K562 (cell line): ENCODE results near the gene ROBO1. TPM values are rescaled to one million over a fixed set of nuclear protein-coding genes. Genes with fewer than 3 reads are reported as not detected.

ENCODE experiments used
- ATAC-seq: fragments of 200-7000 bp; cut with Tn5 transposase; 3 replicates; pipeline ENCODE4 v1.9.1; 2020; ENCODE audit warnings: moderate library complexity
- BruUV-seq: library from RNA; stranded (reverse); fragments of 400-500 nt; replicated peaks from 2 replicates; lab custom pipeline; 2021; lab: Mats Ljungman, UMichigan
- CTCF ChIA-PET: fragments of 300-600 bp; formaldehyde crosslinking; extraction: SDS; loops from one replicate; lab custom pipeline; 2021; ENCODE audit warnings: low intra/inter-chr PET ratio; lab: Yijun Ruan, JAX
- POLR2A ChIA-PET: fragments of 300-600, 350-650 bp; sonication (Branson Sonifier 250); formaldehyde crosslinking; extraction: SDS; loops from one replicate; lab custom pipeline; 2021; ENCODE audit warnings: antibody characterized with exemption, inconsistent platforms; lab: Yijun Ruan, JAX
- DNase-seq, 4 experiments: peaks; one replicate each; pipeline versions ENCODE4 v3.0.0 to v3.0.0-alpha.2; 2011 to 2018; ENCODE audit warnings: low spot score in 3 of 4, mixed read lengths in 3 of 4; ENCODE audit errors: extremely low read depth in 1 of 4
- FAIRE-seq: peaks from 2 replicates; lab custom pipeline; 2011; peaks lifted over from hg19 to GRCh38; lab: Jason Lieb, UNC
- H2AFZ ChIP-seq: 2 replicates; pipeline ENCODE4 v1.6.0; 2011; ENCODE audit warnings: low read depth, low read length, control low read depth, inconsistent platforms
- H3K27ac ChIP-seq: fragments of 200-600 bp; 3 replicates; pipeline ENCODE4 v1.8.0; 2011; ENCODE audit warnings: low read depth, mild to moderate bottlenecking, control low read depth, inconsistent platforms, low read length, moderate library complexity, mixed read lengths; ENCODE audit errors: extremely low read depth
- H3K27me3 ChIP-seq, 2 experiments: fragments of 300-600 bp in 1 of 2; 2 replicates in 1 of 2; 3 replicates in 1 of 2; pipeline versions ENCODE4 v1.6.0 to v1.8.0; 2011; ENCODE audit warnings: inconsistent platforms in 2 of 2, low read length in 2 of 2, mild to moderate bottlenecking in 1 of 2, mixed read lengths in 1 of 2, moderate library complexity in 1 of 2; ENCODE audit not compliant: control insufficient read depth in 2 of 2, insufficient read depth in 2 of 2
- H3K36me3 ChIP-seq: fragments of 300-600 bp; 3 replicates; pipeline ENCODE4 v1.8.0; 2011; ENCODE audit warnings: mild to moderate bottlenecking, low read length, inconsistent platforms; ENCODE audit not compliant: control insufficient read depth, insufficient read depth
- H3K4me1 ChIP-seq, 2 experiments: fragments of 200-600 bp in 1 of 2; replicated peaks in 1 of 2; 2 replicates in 1 of 2; 3 replicates in 1 of 2; pipeline versions ENCODE4 v1.5.1 to v1.8.0; 2011; ENCODE audit warnings: inconsistent platforms in 2 of 2, low read length in 2 of 2, mild to moderate bottlenecking in 1 of 2, mixed read lengths in 1 of 2, moderate library complexity in 1 of 2; ENCODE audit not compliant: control insufficient read depth in 2 of 2, insufficient read depth in 2 of 2
- H3K4me2 ChIP-seq: 2 replicates; pipeline ENCODE4 v1.6.1; 2011; ENCODE audit warnings: low read length, control low read depth, inconsistent platforms, mixed read lengths; ENCODE audit not compliant: insufficient read depth
- H3K4me3 ChIP-seq: fragments of 200-600 bp; sonication (generic), shearing (Covaris generic); 2 replicates; pipeline ENCODE4 v1.5.1; 2016; ENCODE audit warnings: control low read depth, inconsistent platforms
- H3K79me2 ChIP-seq: fragments of 200-600 bp; 3 replicates; pipeline ENCODE4 v1.8.0; 2011; ENCODE audit warnings: low read length, inconsistent platforms; ENCODE audit not compliant: control insufficient read depth, insufficient read depth
- H3K9ac ChIP-seq, 2 experiments: 2 replicates each; pipeline versions ENCODE4 v1.6.0 to v1.6.1; 2011; ENCODE audit warnings: low read depth in 2 of 2, low read length in 2 of 2, control low read depth in 1 of 2, inconsistent platforms in 1 of 2, mild to moderate bottlenecking in 1 of 2, mixed read lengths in 1 of 2; ENCODE audit not compliant: insufficient read depth in 1 of 2
- H3K9me1 ChIP-seq: one replicate; pipeline ENCODE4 v1.6.0; 2011; ENCODE audit warnings: inconsistent platforms, mild to moderate bottlenecking, low read length, moderate library complexity; ENCODE audit not compliant: control insufficient read depth, insufficient read depth
- H3K9me3 ChIP-seq: replicated peaks from 2 replicates; pipeline ENCODE4 v1.5.1; 2011; ENCODE audit warnings: low read depth, low read length, inconsistent platforms; ENCODE audit not compliant: control insufficient read depth, insufficient read depth
- H4K20me1 ChIP-seq: replicated peaks from 2 replicates; pipeline ENCODE4 v1.6.1; 2011; ENCODE audit warnings: low read length, inconsistent platforms, mixed read lengths; ENCODE audit not compliant: control insufficient read depth, insufficient read depth
- AFF4 ChIP-seq: sonication (generic); formaldehyde crosslinking; IDR thresholded peaks from 2 replicates; pipeline ENCODE4 v1.8.0; 2023; ENCODE audit warnings: mild to moderate bottlenecking, missing genetic modification reagents
- DEAF1 ChIP-seq: fragments of 450-650 bp; formaldehyde crosslinking; IDR thresholded peaks from 2 replicates; pipeline ENCODE4 v1.4.0; 2020; ENCODE audit warnings: mild to moderate bottlenecking, moderate library complexity
- FOSL1 ChIP-seq: fragments of 200-800 bp; sonication (Bioruptor generic); conservative IDR thresholded peaks from 2 replicates; pipeline ENCODE4 v1.6.1; 2016; ENCODE audit warnings: missing genetic modification characterization, missing compliant biosample characterization
- HES1 ChIP-seq: fragments of 450-650 bp; IDR thresholded peaks from 2 replicates; pipeline ENCODE4 v1.6.1; 2016; ENCODE audit warnings: low read depth, mild to moderate bottlenecking, moderate library complexity
- PHB2 ChIP-seq: fragments of 450-650 bp; IDR thresholded peaks from 2 replicates; pipeline ENCODE4 v1.6.1; 2017; ENCODE audit warnings: low read depth
- PTBP1 ChIP-seq: fragments of 200-400 bp; formaldehyde crosslinking; IDR thresholded peaks from 2 replicates; pipeline ENCODE4 v1.6.1; 2017; ENCODE audit warnings: low read depth, low read length
- PTTG1 ChIP-seq: fragments of 450-650 bp; IDR thresholded peaks from 2 replicates; pipeline ENCODE4 v1.6.1; 2016; ENCODE audit warnings: low read depth, mild to moderate bottlenecking, missing genetic modification characterization, missing compliant biosample characterization
- SMAD4 ChIP-seq: fragments of 250-450 bp; sonication (Bioruptor Pico); conservative IDR thresholded peaks from 2 replicates; pipeline ENCODE4 v1.8.0; 2021; ENCODE audit warnings: inconsistent platforms, mild to moderate bottlenecking, moderate library complexity
- TAL1 ChIP-seq: fragments of 450-650 bp; IDR thresholded peaks from 2 replicates; pipeline ENCODE4 v1.6.1; 2016; ENCODE audit warnings: mild to moderate bottlenecking
- THRA ChIP-seq: fragments of 450-650 bp; IDR thresholded peaks from 2 replicates; pipeline ENCODE4 v1.6.1; 2017; ENCODE audit warnings: mild to moderate bottlenecking, moderate library complexity
- TOE1 ChIP-seq, 2 experiments: fragments of 450-650 bp in 1 of 2; sonication (generic) in 1 of 2; formaldehyde crosslinking in 1 of 2; IDR thresholded peaks; 2 replicates each; pipeline versions ENCODE4 v1.7.1 to v1.8.0; 2016 to 2022; ENCODE audit warnings: borderline replicate concordance in 2 of 2, mild to moderate bottlenecking in 2 of 2, antibody characterized with exemption in 1 of 2, inconsistent platforms in 1 of 2, low read depth in 1 of 2, missing genetic modification reagents in 1 of 2, moderate library complexity in 1 of 2
- ZKSCAN1 ChIP-seq: fragments of 150-350 bp; IDR thresholded peaks from 2 replicates; pipeline ENCODE4 v1.6.1; 2016; ENCODE audit warnings: low read depth, low read length
- ZNF232 ChIP-seq: sonication (generic); formaldehyde crosslinking; IDR thresholded peaks from 2 replicates; pipeline ENCODE4 v1.8.0; 2022; ENCODE audit warnings: mild to moderate bottlenecking, missing genetic modification reagents
- ZNF668 ChIP-seq: fragments of 250-450 bp; sonication (Bioruptor Pico); IDR thresholded peaks from 2 replicates; pipeline ENCODE4 v1.8.0; 2022; ENCODE audit warnings: mild to moderate bottlenecking, inconsistent platforms
- ZZZ3 ChIP-seq: fragments of 450-650 bp; IDR thresholded peaks from 2 replicates; pipeline ENCODE4 v1.6.1; 2016; ENCODE audit warnings: antibody characterized with exemption, mild to moderate bottlenecking, moderate library complexity
- WGBS: fragments of 100-300 bp; shearing (Covaris generic); methylation state at CpG from one replicate; pipeline ENCODE4 v1.1.6; 2016; ENCODE audit warnings: low coverage, mixed read lengths; ENCODE audit not compliant: insufficient coverage; ENCODE audit errors: missing lambda C conversion rate; 5-methylcytosine and 5-hydroxymethylcytosine counted together
- in situ Hi-C: fragments of 300-500 bp; cut with MboI; formaldehyde crosslinking; loops from 4 replicates; pipeline ENCODE4 v1.15.0; 2018; ENCODE audit warnings: inconsistent platforms, mixed read lengths
- intact Hi-C: fragments of 100-400 bp; cut with micrococcal nuclease; formaldehyde crosslinking; loops from 2 replicates; pipeline ENCODE4 v1.14.2; 2022
- polyA plus RNA-seq, 8 experiments: library from polyadenylated mRNA; depleted of rRNA in 4 of 8; stranded (reverse) in 5 of 8; unstranded in 3 of 8; fragments of >200 nt; fragmentation: Nextera tagmentation in 2 of 8; fragmentation: Illumina TruSeq in 1 of 8; extraction: Ambion mirVana in 2 of 8; extraction: Trizol in 1 of 8; gene quantifications; 2 replicates each; pipeline versions ENCODE4 v1.2.1 to v1.2.3, GENCODE V29; 2011 to 2014; ENCODE audit warnings: inconsistent platforms in 1 of 8, missing spikeins in 1 of 8
- total RNA-seq, 7 experiments: library from RNA; depleted of rRNA in 6 of 7; stranded (reverse); fragments of >200 nt in 6 of 7; fragmentation: Illumina TruSeq in 2 of 7; extraction: Trizol in 2 of 7; gene quantifications; 2 replicates each; pipeline versions ENCODE4 v1.2.1 to v1.2.3, GENCODE V29; 2011 to 2021; ENCODE audit warnings: low replicate concordance in 1 of 7

ROBO1 gene
- total and polyA plus RNA-seq, 9 of the 15 experiments (the other 6 are each of a cell fraction or from before 2014, with no cell fraction given): 0.01 to 0.53 (median 0.17) TPM; not detected in 5

GRCh38 chr3:79515072-79515471 lies 252.7 kb downstream of the ROBO1 start (continued):
- TF ChIP-seq ZNF668 (CRISPR knock-in tag) (no peak), ZZZ3 (no peak), SMAD4 (CRISPR knock-in tag) (no peak), TAL1 (no peak), ZNF232 (no peak)

- in situ Hi-C loops: no loop called here
- CTCF ChIA-PET: no interaction called here
- POLR2A ChIA-PET: no interaction called here
- H3K79me2 ChIP-seq: no peaks in the 10 kb centered on the region
- no peak overlapping the region for H3K4me3 ChIP-seq
- no peak overlapping the region for H3K4me2 ChIP-seq
- H3K9ac ChIP-seq: no peak overlapping the region
- intact Hi-C loops: no loop called here
- BruUV-seq: no TSS peak
- ATAC-seq (no peak), DNase-seq (no peak), FAIRE-seq (no peak)
- no peak overlapping the region for H2AFZ ChIP-seq
- H4K20me1 ChIP-seq: no peaks in the 10 kb centered on the region
- TF ChIP-seq DEAF1 (no peak), THRA (no peak), PHB2 (no peak), TOE1 (IDR thresholded peaks at IDR 0.05; ENCODE audit: borderline replicate concordance) (no peak), TOE1 (CRISPR knock-in tag; IDR thresholded peaks at IDR 0.05; ENCODE audit: borderline replicate concordance, low read depth) (no peak), FOSL1 (tag) (no peak), PTTG1 (tag) (no peak), PTBP1 (no peak), AFF4 (no peak), HES1 (no peak), ZKSCAN1 (no peak)
- no peak overlapping the region for H3K27ac ChIP-seq
- H3K9me3 ChIP-seq: no peaks in the 10 kb centered on the region
- 0% methylated on average over 3 of the region's 3 CpGs for WGBS
- H3K36me3 ChIP-seq: no peaks in the 10 kb centered on the region
- H3K4me1 ChIP-seq: no peaks in the 10 kb centered on the region
- no peaks in the 10 kb centered on the region for H3K9me1 ChIP-seq
- no peaks in the 10 kb centered on the region for H3K27me3 ChIP-seq
Observed at GRCh38 chr3:79514069-79514468, 253.7 kb downstream of the ROBO1 start.
